Esophagus muscularis mucosa (tissue), 3 donors: ENCODE data around the gene C16orf46.

ENCODE experiments used
- CTCF ChIP-seq, 3 experiments: fragments of 200-600 bp in 2 of 3; fragments of 450-650 bp in 1 of 3; sonication (generic) in 2 of 3; IDR thresholded peaks; one replicate each; pipeline ENCODE4 v1.5.1; 2017 to 2019; ENCODE audit warnings: antibody characterized with exemption in 3 of 3, mild to moderate bottlenecking in 2 of 3, moderate library complexity in 1 of 3
- POLR2A ChIP-seq: fragments of 450-650 bp; IDR thresholded peaks from one replicate; pipeline ENCODE4 v1.6.1; 2017; ENCODE audit warnings: antibody characterized with exemption, moderate library complexity, mild to moderate bottlenecking, low read depth

DNA sequence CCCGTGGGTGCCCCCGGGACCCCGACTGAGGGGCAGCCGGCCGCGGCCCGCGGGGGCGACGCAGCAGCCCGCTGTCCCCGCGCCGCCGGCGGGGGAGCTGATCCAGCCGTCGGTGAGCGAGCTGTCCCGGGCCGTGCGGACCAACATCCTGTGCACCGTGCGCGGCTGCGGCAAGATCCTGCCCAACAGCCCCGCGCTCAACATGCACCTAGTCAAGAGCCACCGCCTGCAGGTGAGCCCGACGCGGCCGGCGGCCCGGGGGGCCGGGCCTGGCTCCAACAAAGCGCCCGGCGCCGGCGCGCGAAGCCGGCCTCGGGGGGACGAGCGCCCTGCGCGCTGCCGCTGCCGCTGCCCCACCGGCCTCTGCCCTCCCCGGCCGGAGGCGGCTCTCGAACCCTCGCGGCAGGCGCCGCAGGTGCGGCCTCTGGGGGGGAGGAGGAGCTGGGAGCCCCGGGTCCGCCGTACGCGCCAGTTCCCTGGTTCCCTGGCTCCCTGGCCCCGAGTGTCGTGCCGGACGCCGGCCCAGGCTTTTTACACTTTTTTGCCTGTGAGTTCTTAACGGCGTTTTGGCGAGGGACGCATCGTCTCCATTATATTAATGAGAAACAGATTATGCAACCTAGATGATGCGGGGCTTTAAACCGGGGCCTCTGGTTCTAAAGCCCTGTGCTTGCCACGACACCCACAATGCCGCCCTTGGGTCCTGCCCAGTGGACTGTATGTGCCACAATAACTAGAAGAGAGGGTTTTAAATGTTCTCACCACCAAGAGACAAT, 40.9 kb downstream of the C16orf46 start:
- no peak for TF ChIP-seq CTCF (IDR thresholded peaks at IDR 0.05)
- no peak for TF ChIP-seq POLR2A
